H1 (cell line): ENCODE results near the gene ZC3H18. TPM values are rescaled to one million over a fixed set of nuclear protein-coding genes. Genes with fewer than 3 reads are reported as not detected.

Experiments used
- CTCF ChIA-PET: fragments of 300-600 bp; sonication (Branson Sonifier 250); formaldehyde crosslinking; loops from one replicate; lab custom pipeline; 2021; ENCODE audit not compliant: partially characterized antibody; lab: Charles Lee
- POLR2A ChIA-PET: fragments of 300-600 bp; sonication (Branson Sonifier 250); formaldehyde crosslinking; loops from one replicate; lab custom pipeline; 2021; ENCODE audit warnings: inconsistent platforms; ENCODE audit not compliant: partially characterized antibody; lab: Charles Lee
- DNase-seq, 2 experiments: peaks; one replicate each; pipeline versions ENCODE4 v3.0.0 to v3.0.0-alpha.2; 2010 to 2022; ENCODE audit warnings: low spot score in 2 of 2, low read depth in 1 of 2, mixed read lengths in 1 of 2
- FAIRE-seq: peaks from 2 replicates; lab custom pipeline; 2011; peaks lifted over from hg19 to GRCh38; lab: Jason Lieb, UNC
- H2AFZ ChIP-seq: 2 replicates; pipeline ENCODE4 v1.8.1; 2012; ENCODE audit warnings: low read length, inconsistent platforms
- H2AK5ac ChIP-seq: 2 replicates; pipeline ENCODE4 v1.6.1; 2013; ENCODE audit warnings: low read depth, low read length
- H2BK120ac ChIP-seq: replicated peaks from 2 replicates; pipeline ENCODE3; 2013; ENCODE audit warnings: low read depth, low read length, inconsistent platforms
- H2BK12ac ChIP-seq: 2 replicates; pipeline ENCODE4 v1.6.1; 2013; ENCODE audit warnings: low read depth, low read length
- H2BK15ac ChIP-seq: 2 replicates; pipeline ENCODE4 v1.6.1; 2013; ENCODE audit warnings: low read length
- H2BK20ac ChIP-seq: 2 replicates; pipeline ENCODE4 v1.6.1; 2013; ENCODE audit warnings: low read length
- H2BK5ac ChIP-seq: 2 replicates; pipeline ENCODE4 v1.6.1; 2013; ENCODE audit warnings: low read depth, low read length
- H3K14ac ChIP-seq: 2 replicates; pipeline ENCODE4 v1.6.1; 2013; ENCODE audit warnings: inconsistent platforms; ENCODE audit not compliant: insufficient read length
- H3K18ac ChIP-seq: 2 replicates; pipeline ENCODE4 v1.6.1; 2013; ENCODE audit warnings: low read length; ENCODE audit errors: extremely low read depth
- H3K23ac ChIP-seq: 2 replicates; pipeline ENCODE4 v1.6.1; 2013; ENCODE audit warnings: inconsistent platforms; ENCODE audit not compliant: insufficient read length
- H3K23me2 ChIP-seq: 2 replicates; pipeline ENCODE4 v1.6.1; 2013; ENCODE audit warnings: low read depth, low read length
- H3K27ac ChIP-seq: 2 replicates; pipeline ENCODE4 v1.6.1; 2011; ENCODE audit warnings: low read depth, low read length, inconsistent platforms
- H3K27me3 ChIP-seq, 4 experiments: replicated peaks in 1 of 4; 1 replicate in 1 of 4; 2 replicates in 3 of 4; pipeline versions ENCODE4 v1.6.1 to v1.8.1; 2011 to 2013; ENCODE audit warnings: low read length in 3 of 4, mild to moderate bottlenecking in 3 of 4, inconsistent platforms in 2 of 4, mixed read lengths in 2 of 4, moderate library complexity in 1 of 4; ENCODE audit not compliant: control insufficient read depth in 3 of 4, insufficient read depth in 3 of 4; ENCODE audit errors: extremely low read depth in 1 of 4
- H3K36me3 ChIP-seq, 4 experiments: 2 replicates each; pipeline versions ENCODE4 v1.6.1 to v1.8.1; 2011 to 2013; ENCODE audit warnings: mild to moderate bottlenecking in 4 of 4, low read length in 3 of 4, moderate library complexity in 2 of 4, control low read depth in 1 of 4, inconsistent platforms in 1 of 4; ENCODE audit not compliant: insufficient read depth in 4 of 4, control insufficient read depth in 2 of 4
- H3K4ac ChIP-seq: replicated peaks from 2 replicates; pipeline ENCODE3; 2013; ENCODE audit warnings: low read length, low read depth, mixed read lengths, inconsistent platforms; ENCODE audit not compliant: insufficient read length
- H3K4me1 ChIP-seq, 4 experiments: replicated peaks in 1 of 4; 1 replicate in 1 of 4; 2 replicates in 3 of 4; pipeline versions ENCODE4 v1.6.1 to v1.8.1; 2011 to 2013; ENCODE audit warnings: low read length in 3 of 4, inconsistent platforms in 2 of 4, mixed read lengths in 1 of 4; ENCODE audit not compliant: insufficient read depth in 4 of 4, control insufficient read depth in 3 of 4
- H3K4me2 ChIP-seq, 2 experiments: 2 replicates each; pipeline versions ENCODE4 v1.6.1 to v1.8.1; 2011 to 2013; ENCODE audit warnings: low read depth in 2 of 2, low read length in 2 of 2, control low read depth in 1 of 2, inconsistent platforms in 1 of 2, mild to moderate bottlenecking in 1 of 2; ENCODE audit not compliant: insufficient read depth in 1 of 2
- H3K4me3 ChIP-seq, 4 experiments: fragments of 200-600, 300-600 bp in 1 of 4; sonication (generic), shearing (Covaris generic), sonication (Bioruptor Twin) in 1 of 4; 2 replicates each; pipeline versions ENCODE4 v1.5.1 to v1.8.1; 2011 to 2016; ENCODE audit warnings: low read length in 4 of 4, low read depth in 3 of 4, control low read depth in 2 of 4, inconsistent platforms in 2 of 4, mild to moderate bottlenecking in 2 of 4, mixed read lengths in 1 of 4, moderate library complexity in 1 of 4; ENCODE audit not compliant: insufficient read depth in 2 of 4; ENCODE audit errors: extremely low read depth in 1 of 4
- H3K56ac ChIP-seq: replicated peaks from 2 replicates; pipeline ENCODE3; 2013; ENCODE audit warnings: low read depth, mild to moderate bottlenecking, mixed read lengths, low read length, inconsistent platforms; ENCODE audit not compliant: insufficient read length
- H3K79me1 ChIP-seq: 2 replicates; pipeline ENCODE4 v1.6.1; 2013; ENCODE audit warnings: low read depth, low read length, control low read depth
- H3K79me2 ChIP-seq, 2 experiments: 2 replicates each; pipeline versions ENCODE4 v1.6.1 to v1.8.1; 2012 to 2013; ENCODE audit warnings: low read length in 2 of 2, mild to moderate bottlenecking in 2 of 2, inconsistent platforms in 1 of 2; ENCODE audit not compliant: insufficient read depth in 2 of 2, control insufficient read depth in 1 of 2
- H3K9ac ChIP-seq, 4 experiments: replicated peaks in 1 of 4; 1 replicate in 1 of 4; 2 replicates in 3 of 4; pipeline versions ENCODE4 v1.6.1 to v1.8.1; 2011 to 2013; ENCODE audit warnings: low read depth in 3 of 4, low read length in 3 of 4, control low read depth in 2 of 4, mild to moderate bottlenecking in 2 of 4, moderate library complexity in 2 of 4, inconsistent platforms in 1 of 4; ENCODE audit errors: extremely low read depth in 1 of 4
- H3K9me3 ChIP-seq, 2 experiments: 2 replicates each; pipeline versions ENCODE4 v1.6.1 to v1.8.1; 2012 to 2013; ENCODE audit warnings: mild to moderate bottlenecking in 2 of 2, moderate library complexity in 2 of 2, control low read depth in 1 of 2, inconsistent platforms in 1 of 2, low read depth in 1 of 2, low read length in 1 of 2, mixed read lengths in 1 of 2; ENCODE audit not compliant: insufficient read depth in 2 of 2
- H4K20me1 ChIP-seq, 2 experiments: replicated peaks in 1 of 2; 2 replicates each; pipeline versions ENCODE3 to v1.8.1; 2011 to 2013; ENCODE audit warnings: inconsistent platforms in 2 of 2, low read length in 2 of 2, mild to moderate bottlenecking in 1 of 2; ENCODE audit not compliant: insufficient read depth in 2 of 2, control insufficient read depth in 1 of 2
- H4K5ac ChIP-seq: 2 replicates; pipeline ENCODE4 v1.6.1; 2013; ENCODE audit warnings: low read length, low read depth, mixed read lengths, inconsistent platforms; ENCODE audit not compliant: insufficient read length
- H4K8ac ChIP-seq: 2 replicates; pipeline ENCODE4 v1.8.0; 2013; ENCODE audit warnings: mild to moderate bottlenecking, moderate library complexity, low read length, inconsistent platforms; ENCODE audit not compliant: insufficient read depth; ENCODE audit errors: extremely low read depth
- H4K91ac ChIP-seq: replicated peaks from 2 replicates; pipeline ENCODE3; 2013; ENCODE audit warnings: low read length, mixed read lengths, inconsistent platforms; ENCODE audit not compliant: insufficient read length
- RAD21 ChIP-seq, 2 experiments: IDR thresholded peaks in 1 of 2; conservative IDR thresholded peaks in 1 of 2; 2 replicates each; pipeline ENCODE4 v1.6.1; 2011; ENCODE audit warnings: low read depth in 2 of 2, low read length in 2 of 2, improper control_type of control experiment in 1 of 2, inconsistent platforms in 1 of 2, mild to moderate bottlenecking in 1 of 2, moderate library complexity in 1 of 2
- SP1 ChIP-seq: IDR thresholded peaks from 2 replicates; pipeline ENCODE4 v1.6.1; 2011; ENCODE audit warnings: low read depth, low read length
- TCF12 ChIP-seq: IDR thresholded peaks from 2 replicates; pipeline ENCODE4 v1.6.1; 2011; ENCODE audit warnings: low read depth, mild to moderate bottlenecking, low read length
- WGBS, 2 experiments: shearing (Covaris generic) in 1 of 2; methylation state at CpG; one replicate each; pipeline versions ENCODE4 v1.1.6 to v1.1.7; 2013 to 2015; ENCODE audit warnings: low lambda C conversion rate in 2 of 2, mixed read lengths in 2 of 2, inconsistent platforms in 1 of 2, low coverage in 1 of 2, missing lambda C conversion rate in 1 of 2; ENCODE audit not compliant: insufficient replicate concordance in 2 of 2, insufficient coverage in 1 of 2, insufficient read length in 1 of 2; ENCODE audit errors: extremely low coverage in 1 of 2, missing lambda C conversion rate in 1 of 2; 5-methylcytosine and 5-hydroxymethylcytosine counted together
- polyA plus RNA-seq, 7 experiments: library from polyadenylated mRNA; depleted of rRNA in 3 of 7; stranded (reverse) in 5 of 7; unstranded in 2 of 7; fragments of >200 nt in 5 of 7; fragments of 200-250 nt in 2 of 7; gene quantifications; 1 replicate in 5 of 7; 2 replicates in 1 of 7; 4 replicates in 1 of 7; pipeline versions ENCODE4 v1.2.1 to v1.2.3, GENCODE V29; 2011 to 2013; ENCODE audit warnings: missing spikeins in 2 of 7, mixed read lengths in 2 of 7
- total RNA-seq: library from RNA; stranded (reverse); fragmentation: NEBNext Ultra II Directional; extraction: Animal tissue kit (Norgen Biotek cat#: 25700); gene quantifications from 2 replicates; pipeline ENCODE4 v1.2.1, GENCODE V29; 2021
- TF ChIP-seq, protein P1 (sequence below), 3 experiments: IDR thresholded peaks; 1 replicate in 2 of 3; 2 replicates in 1 of 3; pipeline versions ENCODE4 v1.5.1 to v1.6.1; 2011; ENCODE audit warnings: low read length in 3 of 3, mild to moderate bottlenecking in 3 of 3, inconsistent platforms in 2 of 3, low read depth in 1 of 3, moderate library complexity in 1 of 3; ENCODE audit not compliant: insufficient read depth in 1 of 3; ENCODE audit errors: control extremely low read depth in 1 of 3

The ZC3H18 gene
- total and polyA plus RNA-seq, 2 of the 8 experiments (the other 6 are each of a cell fraction or from before 2014, with no cell fraction given): 12.1 to 73.2 TPM

DNA sequence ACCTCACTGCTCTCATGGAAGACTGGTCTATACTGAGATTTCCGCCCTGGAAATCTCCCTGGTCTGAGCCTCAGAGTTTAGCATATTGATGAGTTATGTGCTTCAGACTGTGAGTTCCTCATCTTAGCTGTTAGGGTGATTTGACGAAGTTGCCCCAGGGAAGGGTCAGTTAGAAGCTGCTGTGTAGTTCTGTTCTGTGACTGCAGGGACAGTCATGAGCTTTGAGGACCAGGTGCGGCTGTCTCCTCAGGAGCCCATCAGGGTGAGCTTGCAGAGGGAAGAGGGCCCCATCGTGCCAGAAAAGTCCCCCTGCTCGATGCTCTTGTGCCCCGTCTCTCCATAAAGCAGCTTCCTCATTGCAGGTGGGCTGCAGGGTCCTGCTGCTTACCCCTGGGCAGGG lies 39.9 kb downstream of the ZC3H18 start:
- no peak overlapping the region for H2BK15ac ChIP-seq
- CTCF ChIA-PET: interaction anchor here (0.6 to 6.1 kb wide), 23 partner anchors 8 to 1286 kb away, joined by 3 to 89 read pairs (median 4); partner anchors contain the start of genes IL17C and ZC3H18
- H3K79me1 ChIP-seq: peaks cover 8% of the 10 kb centered on the region
- no peak overlapping the region for H3K4me3 ChIP-seq
- no peak overlapping the region for H3K4ac ChIP-seq
- peak; percentile 39 to 58 for TF ChIP-seq RAD21 (IDR thresholded peaks at IDR 0.05 in 1 of 2, conservative IDR thresholded peaks at IDR 0.05 in 1 of 2; ENCODE audit: low read depth in 2 of 2, low read length in 2 of 2)
- TF ChIP-seq TCF12: peak; percentile 54; the same call in 1 of the 2 replicates
- TF ChIP-seq SP1: no peak
- TF ChIP-seq, protein P1, sequence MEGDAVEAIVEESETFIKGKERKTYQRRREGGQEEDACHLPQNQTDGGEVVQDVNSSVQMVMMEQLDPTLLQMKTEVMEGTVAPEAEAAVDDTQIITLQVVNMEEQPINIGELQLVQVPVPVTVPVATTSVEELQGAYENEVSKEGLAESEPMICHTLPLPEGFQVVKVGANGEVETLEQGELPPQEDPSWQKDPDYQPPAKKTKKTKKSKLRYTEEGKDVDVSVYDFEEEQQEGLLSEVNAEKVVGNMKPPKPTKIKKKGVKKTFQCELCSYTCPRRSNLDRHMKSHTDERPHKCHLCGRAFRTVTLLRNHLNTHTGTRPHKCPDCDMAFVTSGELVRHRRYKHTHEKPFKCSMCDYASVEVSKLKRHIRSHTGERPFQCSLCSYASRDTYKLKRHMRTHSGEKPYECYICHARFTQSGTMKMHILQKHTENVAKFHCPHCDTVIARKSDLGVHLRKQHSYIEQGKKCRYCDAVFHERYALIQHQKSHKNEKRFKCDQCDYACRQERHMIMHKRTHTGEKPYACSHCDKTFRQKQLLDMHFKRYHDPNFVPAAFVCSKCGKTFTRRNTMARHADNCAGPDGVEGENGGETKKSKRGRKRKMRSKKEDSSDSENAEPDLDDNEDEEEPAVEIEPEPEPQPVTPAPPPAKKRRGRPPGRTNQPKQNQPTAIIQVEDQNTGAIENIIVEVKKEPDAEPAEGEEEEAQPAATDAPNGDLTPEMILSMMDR (IDR thresholded peaks at IDR 0.05; ENCODE audit: control extremely low read depth in 1 of 3, insufficient read depth in 1 of 3, low read depth in 1 of 3, low read length in 3 of 3): peak; percentile 44 to 71 (median 48)
- no peak overlapping the region for H2AK5ac ChIP-seq
- no peak overlapping the region for H2BK12ac ChIP-seq
- no peak overlapping the region for H2AFZ ChIP-seq
- FAIRE-seq: peak; percentile 24
- H3K4me1 ChIP-seq: peaks cover 0 to 10% (median 4%) of the 10 kb centered on the region in 4 experiments; a peak in 3 of 7 replicates
- H2BK20ac ChIP-seq: no peak overlapping the region
- no peak overlapping the region for H3K18ac ChIP-seq
- WGBS, 2 experiments: 84% methylated on average over 6 of the region's 6 CpGs; no CpG with 5 or more reads in 1 of the 2 experiments
- 0 out of 7 replicates have a peak overlapping the region, but pooled peaks of 2 of the 4 experiments have one; percentile 2 to 4 for H3K9ac ChIP-seq
- H3K9me3 ChIP-seq: no peaks in the 10 kb centered on the region
- POLR2A ChIA-PET: interaction anchor here (0.7 to 2.4 kb wide), 7 partner anchors 8 to 36 kb away, joined by 3 to 11 read pairs (median 5); partner anchors contain the start of gene IL17C
- H3K27ac ChIP-seq: no peak overlapping the region
- H4K20me1 ChIP-seq: peaks cover 6 to 25% of the 10 kb centered on the region in 2 experiments
- H4K8ac ChIP-seq: no peak overlapping the region
- H4K5ac ChIP-seq: no peak overlapping the region
- H3K27me3 ChIP-seq: no peaks in the 10 kb centered on the region
- no peak overlapping the region for H3K56ac ChIP-seq
- no peak for DNase-seq
- no peak overlapping the region for H4K91ac ChIP-seq
- no peak overlapping the region for H3K23ac ChIP-seq
- no peak overlapping the region; a peak in 1 of 4 replicates for H3K4me2 ChIP-seq
- no peak overlapping the region for H3K14ac ChIP-seq
- H2BK120ac ChIP-seq: no peak overlapping the region
- H3K23me2 ChIP-seq: peaks cover 5% of the 10 kb centered on the region; the same call in 1 of the 2 replicates
- H3K79me2 ChIP-seq: peaks cover 0 to 2% of the 10 kb centered on the region in 2 experiments; a peak in 1 of 4 replicates
- peaks cover 2 to 24% (median 7%) of the 10 kb centered on the region in 4 experiments; a peak in 4 of 8 replicates for H3K36me3 ChIP-seq
- no peak overlapping the region for H2BK5ac ChIP-seq
